GM21528 (cell line): ENCODE data around the gene NKD1.

Source experiments
- ATAC-seq: cut with Tn5 transposase; IDR thresholded peaks from one replicate; pipeline ENCODE4 v1.9.1; 2021; ENCODE audit warnings: mild to moderate bottlenecking, moderate library complexity; ENCODE audit not compliant: unreplicated experiment, low FRiP score

The NKD1 gene

GRCh38 chr16:50519001-50519400, 29.2 kb upstream of the NKD1 start:
- no peak for ATAC-seq

GRCh38 chr16:50519602-50520001, 28.6 kb upstream of the NKD1 start:
- ATAC-seq, result no peak

GRCh38 chr16:50520451-50521245, 27.5 kb upstream of the NKD1 start:
- ATAC-seq, result no peak

- ATAC-seq, result no peak
Measured at GRCh38 chr16:50521246-50521900, 26.8 kb upstream of the NKD1 start.

GRCh38 chr16:50522324-50522723, 25.9 kb upstream of the NKD1 start:
- ATAC-seq, result no peak

GRCh38 chr16:50523710-50524109, 24.5 kb upstream of the NKD1 start:
- no peak for ATAC-seq

- no peak for ATAC-seq
Measured at GRCh38 chr16:50525262-50525661, 22.9 kb upstream of the NKD1 start.

GRCh38 chr16:50525716-50526115, 22.5 kb upstream of the NKD1 start:
- ATAC-seq, result no peak

GRCh38 chr16:50526249-50526648, 21.9 kb upstream of the NKD1 start:
- ATAC-seq, result no peak

- no peak for ATAC-seq
Measured at GRCh38 chr16:50526796-50527195, 21.4 kb upstream of the NKD1 start.

GRCh38 chr16:50528820-50529219, 19.4 kb upstream of the NKD1 start:
- no peak for ATAC-seq

GRCh38 chr16:50529334-50529733, 18.9 kb upstream of the NKD1 start:
- ATAC-seq, result no peak

- ATAC-seq, result no peak
Measured at GRCh38 chr16:50530277-50531236, 17.6 kb upstream of the NKD1 start.

GRCh38 chr16:50531359-50531758, 16.8 kb upstream of the NKD1 start:
- ATAC-seq, result no peak

GRCh38 chr16:50531901-50532300, 16.3 kb upstream of the NKD1 start:
- ATAC-seq, result no peak

GRCh38 chr16:50532576-50532975, 15.6 kb upstream of the NKD1 start:
- ATAC-seq, result no peak

GRCh38 chr16:50533317-50533716, 14.9 kb upstream of the NKD1 start:
- no peak for ATAC-seq

GRCh38 chr16:50534091-50534490, 14.1 kb upstream of the NKD1 start:
- no peak for ATAC-seq

- ATAC-seq, result no peak
Measured at GRCh38 chr16:50534556-50534955, 13.6 kb upstream of the NKD1 start.

- ATAC-seq, result no peak
Measured at GRCh38 chr16:50534958-50535357, 13.2 kb upstream of the NKD1 start.
